ACC112 (cell line): ENCODE measurements around the gene ADGRV1.

ENCODE experiments used
- H2AFZ ChIP-seq: fragments of 200-600 bp; sonication (generic); one replicate; pipeline ENCODE4 v1.6.0; 2017; ENCODE audit warnings: antibody characterized with exemption, low read length; ENCODE audit not compliant: unreplicated experiment
- H3K27ac ChIP-seq: fragments of 200-600 bp; sonication (generic); 2 replicates; pipeline ENCODE4 v1.5.1; 2014; ENCODE audit warnings: low read depth, mild to moderate bottlenecking, antibody characterized with exemption, low read length, moderate library complexity
- H3K27me3 ChIP-seq: fragments of 200-600 bp; sonication (generic); 2 replicates; pipeline ENCODE4 v1.6.1; 2014; ENCODE audit warnings: mild to moderate bottlenecking, antibody characterized with exemption, low read length, moderate library complexity, mixed read lengths; ENCODE audit not compliant: insufficient read depth
- H3K36me3 ChIP-seq: fragments of 200-600 bp; sonication (generic); 2 replicates; pipeline ENCODE4 v1.6.1; 2016; ENCODE audit warnings: mild to moderate bottlenecking, antibody characterized with exemption, low read length, moderate library complexity, mixed read lengths; ENCODE audit not compliant: insufficient read depth
- H3K4me1 ChIP-seq: fragments of 200-600 bp; sonication (generic); one replicate; pipeline ENCODE4 v1.6.1; 2016; ENCODE audit warnings: low read length, mixed read lengths; ENCODE audit not compliant: insufficient read depth, unreplicated experiment, control insufficient read depth
- H3K4me3 ChIP-seq: fragments of 200-600 bp; sonication (generic); 2 replicates; pipeline ENCODE4 v1.5.1; 2014; ENCODE audit warnings: mild to moderate bottlenecking, low read depth, low read length
- H3K79me2 ChIP-seq: fragments of 200-600 bp; sonication (generic); one replicate; pipeline ENCODE4 v1.6.0; 2016; ENCODE audit warnings: low read length; ENCODE audit not compliant: control insufficient read depth, unreplicated experiment, insufficient read depth

The ADGRV1 gene

DNA sequence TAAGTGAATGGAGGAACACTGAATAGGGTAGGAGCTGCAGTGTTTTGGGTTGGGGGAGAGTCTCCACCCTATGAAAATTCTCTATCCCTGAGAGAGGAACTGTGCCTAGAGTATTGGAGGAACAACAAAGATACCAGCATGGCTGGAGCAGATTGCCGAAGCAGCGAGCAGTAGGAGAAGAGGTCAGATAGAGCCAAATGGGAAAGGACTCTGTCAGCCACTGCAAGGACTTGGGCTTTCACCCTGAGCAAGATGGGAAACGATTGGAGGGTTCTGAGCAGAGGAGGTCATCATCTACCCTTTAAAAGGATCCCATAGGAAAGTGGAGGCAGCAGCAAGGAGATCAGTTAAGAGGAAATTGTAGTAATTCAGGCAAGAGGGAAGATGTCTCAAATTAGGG is 24.8 kb upstream of the ADGRV1 start:
- Histone ChIP-seq H3K36me3 (no peaks in the 10 kb centered on the region), H3K79me2 (peaks cover 6% of the 10 kb centered on the region), H3K27me3 (peaks cover 59% of the 10 kb centered on the region), H3K4me3 (no peak overlapping the region), H2AFZ (no peak overlapping the region), H3K4me1 (no peaks in the 10 kb centered on the region), H3K27ac (no peak overlapping the region)

DNA sequence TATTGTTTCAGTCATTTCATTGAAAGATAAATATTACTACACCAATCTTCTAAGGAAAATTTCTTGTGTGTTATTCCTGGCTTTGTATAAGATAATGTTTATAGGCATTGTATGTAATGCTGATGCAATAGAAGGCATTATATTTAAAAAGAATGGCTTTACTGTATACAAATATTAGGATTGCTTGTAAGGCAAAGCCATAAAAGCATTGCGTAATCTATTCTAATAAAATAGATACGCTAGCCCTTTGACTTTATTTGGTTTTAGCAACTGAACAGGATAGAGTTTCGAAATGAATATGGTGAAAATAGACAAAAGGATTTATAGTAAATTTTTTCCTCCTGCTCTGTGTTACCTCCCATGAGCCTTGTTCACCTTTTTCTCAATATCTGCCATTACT is 23.7 kb upstream of the ADGRV1 start:
- Histone ChIP-seq H3K36me3 (no peaks in the 10 kb centered on the region), H3K79me2 (no peaks in the 10 kb centered on the region), H3K4me3 (no peak overlapping the region), H3K4me1 (no peaks in the 10 kb centered on the region), H3K27ac (no peak overlapping the region), H2AFZ (no peak overlapping the region), H3K27me3 (peaks cover 65% of the 10 kb centered on the region)

DNA sequence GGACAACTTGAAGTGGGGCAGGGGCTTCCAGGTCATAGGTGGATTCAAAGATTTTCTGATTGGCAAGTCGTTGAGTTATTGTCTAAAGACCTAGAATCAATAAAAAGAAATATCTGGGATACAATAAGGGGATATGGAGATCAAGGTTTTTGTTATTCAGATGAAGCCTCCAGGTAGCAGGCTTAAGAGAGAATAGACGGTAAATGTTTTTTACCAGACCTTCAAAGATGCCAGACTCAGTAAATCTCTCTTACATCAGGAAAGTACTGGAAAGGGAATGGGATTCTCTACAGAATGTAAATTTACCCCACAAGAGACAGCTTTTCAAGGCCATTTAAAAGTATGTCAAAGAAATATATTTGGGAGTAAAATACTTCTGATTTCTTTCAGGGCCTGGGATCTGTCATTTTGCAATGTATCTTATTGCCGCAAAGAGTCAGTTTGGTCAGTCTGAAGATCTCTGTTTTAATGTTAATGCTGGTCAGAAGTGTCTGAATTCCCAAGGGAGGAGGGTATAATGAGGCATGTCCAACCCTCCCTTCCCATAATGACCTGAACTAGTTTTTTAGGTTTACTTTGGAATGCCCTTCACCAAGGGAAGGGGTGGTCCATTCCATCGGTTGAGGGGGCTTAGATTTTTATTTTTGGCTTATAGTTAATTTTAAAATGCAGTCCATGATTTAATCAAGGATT is 15.6 kb upstream of the ADGRV1 start:
- Histone ChIP-seq H3K36me3 (no peaks in the 10 kb centered on the region), H3K79me2 (no peaks in the 10 kb centered on the region), H3K4me1 (no peaks in the 10 kb centered on the region), H2AFZ (no peak overlapping the region), H3K4me3 (no peak overlapping the region), H3K27me3 (peaks cover 77% of the 10 kb centered on the region), H3K27ac (no peak overlapping the region)

DNA sequence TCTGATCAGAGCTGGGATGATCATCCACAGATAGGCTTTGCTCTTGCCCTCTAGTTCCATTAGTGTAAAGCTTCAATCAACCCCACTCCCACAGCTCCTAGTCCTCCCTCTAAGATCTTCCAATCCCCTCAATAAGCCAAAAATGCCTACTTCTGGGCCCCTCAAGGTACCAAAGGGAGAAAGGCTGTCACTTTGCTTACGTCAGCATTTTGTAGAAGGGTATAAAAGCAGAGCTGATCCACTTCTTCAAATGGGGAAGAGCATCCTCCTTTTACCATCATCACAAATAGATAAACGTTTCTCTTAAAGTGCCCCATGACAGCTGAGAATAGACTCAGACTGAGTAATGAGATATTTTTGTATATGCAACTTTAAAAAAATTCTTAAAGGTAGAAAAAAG is 13.1 kb upstream of the ADGRV1 start:
- Histone ChIP-seq H3K79me2 (no peaks in the 10 kb centered on the region), H3K27me3 (peaks cover 85% of the 10 kb centered on the region), H3K4me1 (no peaks in the 10 kb centered on the region), H3K27ac (no peak overlapping the region), H3K4me3 (no peak overlapping the region), H2AFZ (no peak overlapping the region), H3K36me3 (no peaks in the 10 kb centered on the region)

DNA sequence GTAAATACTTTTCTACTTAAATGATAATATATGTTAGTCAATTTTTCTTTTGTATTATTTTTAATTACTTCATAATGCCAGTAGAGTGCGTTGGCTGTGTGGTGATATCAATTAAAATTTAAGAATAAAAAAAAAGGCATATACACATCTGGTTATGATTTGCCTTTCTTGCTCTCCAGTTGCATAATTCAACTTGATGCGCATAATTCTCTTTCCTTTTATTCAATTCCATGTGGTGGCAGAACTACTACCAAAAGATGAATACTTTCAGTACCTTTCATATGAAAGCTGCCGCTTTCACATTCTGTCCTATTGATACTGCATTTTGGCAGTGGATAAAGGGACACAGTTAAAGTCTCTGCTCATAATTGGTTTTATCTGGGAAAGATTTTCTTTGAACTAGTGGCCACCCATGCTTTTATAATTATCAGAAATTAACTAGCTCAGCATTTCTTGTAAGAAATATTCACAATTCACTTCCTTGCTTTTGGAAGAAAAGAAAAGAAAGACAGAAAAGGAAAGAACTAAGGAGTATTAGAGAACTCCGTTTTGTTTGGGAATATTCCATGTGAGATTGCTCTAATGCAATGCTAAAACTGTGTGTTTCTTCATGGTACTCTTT is 12.3 kb upstream of the ADGRV1 start:
- Histone ChIP-seq H3K27me3 (peaks cover 83% of the 10 kb centered on the region), H3K4me3 (no peak overlapping the region), H3K36me3 (no peaks in the 10 kb centered on the region), H3K4me1 (no peaks in the 10 kb centered on the region), H2AFZ (no peak overlapping the region), H3K79me2 (no peaks in the 10 kb centered on the region), H3K27ac (no peak overlapping the region)

DNA sequence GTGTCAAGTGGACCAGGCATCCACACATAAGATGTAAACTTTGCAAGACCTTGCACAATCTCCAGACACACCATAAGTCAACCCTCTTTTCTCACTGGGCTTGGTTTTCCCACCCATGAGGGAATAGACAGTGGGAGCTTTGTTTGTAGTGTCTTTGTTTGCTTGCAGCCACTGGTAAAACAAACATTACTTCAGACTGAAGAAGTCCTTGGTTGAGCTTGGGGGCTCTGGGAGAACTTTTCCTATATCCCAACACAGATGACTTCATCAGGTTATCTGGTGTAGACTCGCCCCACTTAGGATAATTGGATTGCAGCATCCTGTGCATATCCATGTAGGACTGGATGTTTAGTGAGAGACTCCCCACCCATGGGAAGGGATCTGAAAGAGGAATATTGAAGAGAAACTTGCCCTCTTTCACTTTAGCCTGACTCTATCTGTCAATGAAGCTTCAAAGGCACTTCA is 11.5 kb upstream of the ADGRV1 start:
- Histone ChIP-seq H2AFZ (no peak overlapping the region), H3K27me3 (peaks cover 84% of the 10 kb centered on the region), H3K79me2 (no peaks in the 10 kb centered on the region), H3K4me3 (no peak overlapping the region), H3K4me1 (no peaks in the 10 kb centered on the region), H3K27ac (no peak overlapping the region), H3K36me3 (no peaks in the 10 kb centered on the region)

DNA sequence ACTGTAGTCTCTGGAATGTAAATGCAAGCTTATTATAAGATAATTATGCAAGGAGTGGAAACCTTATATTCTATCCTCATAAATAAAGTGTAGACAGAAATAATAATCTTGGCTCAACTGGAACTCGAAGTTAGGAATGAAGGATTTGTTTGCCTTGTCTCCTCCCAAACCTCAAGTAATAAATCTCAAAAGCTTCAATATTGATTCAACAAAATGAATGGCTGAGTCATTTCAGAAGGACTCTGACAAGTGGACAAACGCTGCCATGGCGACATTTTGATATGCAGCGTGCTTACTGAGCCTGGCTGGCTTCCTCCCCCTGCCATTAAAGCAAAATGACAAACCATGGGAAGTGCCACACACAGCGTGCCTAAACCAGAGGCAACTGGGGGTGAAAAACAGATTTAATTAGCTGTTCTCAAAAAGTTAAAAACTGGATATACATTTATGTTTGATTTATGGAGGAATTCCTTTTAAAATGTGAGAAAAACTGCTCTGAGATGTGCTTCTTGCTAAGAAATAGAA is 10.5 kb upstream of the ADGRV1 start:
- no peaks in the 10 kb centered on the region for H3K79me2 ChIP-seq
- H3K36me3 ChIP-seq: no peaks in the 10 kb centered on the region
- H2AFZ ChIP-seq: no peak overlapping the region
- no peak overlapping the region for H3K27ac ChIP-seq
- H3K4me3 ChIP-seq: no peak overlapping the region
- H3K4me1 ChIP-seq: no peaks in the 10 kb centered on the region
- peaks cover 87% of the 10 kb centered on the region for H3K27me3 ChIP-seq

DNA sequence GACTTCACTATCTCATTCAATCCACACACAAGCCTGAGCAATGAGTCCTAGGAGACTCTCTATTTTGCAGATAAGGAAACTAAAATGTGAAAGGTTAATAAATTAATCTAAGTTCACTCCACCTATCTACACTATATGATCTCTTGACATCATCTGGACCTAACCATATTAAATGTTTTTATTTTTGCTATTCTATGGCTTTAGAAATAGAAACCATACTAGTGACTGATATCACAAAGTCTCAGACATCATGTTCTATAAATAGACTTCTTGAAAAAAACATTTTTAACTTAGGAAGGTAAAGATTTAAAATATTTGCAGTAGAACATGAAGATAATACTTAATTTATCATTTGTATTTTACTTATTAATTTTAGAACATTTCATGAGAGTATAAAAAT is 9.4 kb upstream of the ADGRV1 start:
- peaks cover 88% of the 10 kb centered on the region for H3K27me3 ChIP-seq

DNA sequence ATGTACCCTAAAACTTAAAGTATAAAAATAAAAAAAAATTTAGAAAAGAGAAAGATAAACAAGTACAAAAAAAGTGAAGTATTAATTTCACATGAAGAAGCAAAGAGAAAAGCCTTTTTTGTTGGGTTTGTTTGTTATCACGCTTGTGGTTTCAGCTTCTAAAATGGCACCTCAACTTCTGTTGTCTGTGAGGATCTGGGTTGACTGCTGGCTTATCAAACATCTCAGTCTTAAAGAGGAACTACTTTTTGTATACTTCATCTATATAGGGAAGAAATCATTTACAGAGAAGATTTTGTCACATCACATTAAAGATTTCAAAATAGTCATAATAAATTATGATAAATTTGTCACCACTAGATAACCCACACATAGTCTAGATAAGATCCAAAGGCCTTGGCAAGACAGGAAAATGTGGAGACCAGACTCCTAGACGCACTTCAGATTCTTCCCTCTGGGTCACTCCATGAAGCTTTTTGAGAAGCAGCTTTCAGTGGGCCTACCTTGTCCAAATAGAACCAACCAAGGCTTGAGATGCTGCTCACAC is 8.8 kb upstream of the ADGRV1 start:
- H3K27ac ChIP-seq: no peak overlapping the region
- H3K4me1 ChIP-seq: no peaks in the 10 kb centered on the region
- peaks cover 88% of the 10 kb centered on the region for H3K27me3 ChIP-seq
- no peaks in the 10 kb centered on the region for H3K79me2 ChIP-seq
- H3K36me3 ChIP-seq: no peaks in the 10 kb centered on the region
- H3K4me3 ChIP-seq: no peak overlapping the region
- H2AFZ ChIP-seq: no peak overlapping the region

More for the DNA sequence above, 9.4 kb upstream of the ADGRV1 start:
- H3K27ac ChIP-seq: no peak overlapping the region
- H3K79me2 ChIP-seq: no peaks in the 10 kb centered on the region
- H3K4me3 ChIP-seq: no peak overlapping the region
- no peaks in the 10 kb centered on the region for H3K4me1 ChIP-seq
- H2AFZ ChIP-seq: no peak overlapping the region
- no peaks in the 10 kb centered on the region for H3K36me3 ChIP-seq

DNA sequence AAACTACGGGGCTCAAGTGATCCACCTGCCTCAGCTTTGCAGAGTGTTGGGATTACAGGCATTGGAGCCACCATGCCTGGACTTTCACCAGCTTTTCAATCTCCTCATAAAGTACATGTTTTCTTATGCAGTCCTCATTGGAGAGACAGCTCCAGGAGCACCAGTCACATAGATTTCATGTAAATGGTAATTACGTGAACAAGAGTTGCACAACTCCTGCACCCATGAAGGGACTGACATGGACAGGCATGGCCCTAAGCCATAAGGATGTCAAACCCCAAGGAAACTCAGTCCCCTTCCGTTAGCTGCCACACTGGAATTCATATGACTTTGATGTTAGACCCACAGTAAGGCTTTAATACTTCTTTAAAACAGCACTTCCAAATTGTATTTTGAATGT is 7.6 kb upstream of the ADGRV1 start:
- H3K79me2 ChIP-seq: no peaks in the 10 kb centered on the region
- H3K36me3 ChIP-seq: no peaks in the 10 kb centered on the region
- no peak overlapping the region for H2AFZ ChIP-seq
- H3K27ac ChIP-seq: no peak overlapping the region
- no peak overlapping the region for H3K4me3 ChIP-seq
- H3K27me3 ChIP-seq: peaks cover 90% of the 10 kb centered on the region
- no peaks in the 10 kb centered on the region for H3K4me1 ChIP-seq

DNA sequence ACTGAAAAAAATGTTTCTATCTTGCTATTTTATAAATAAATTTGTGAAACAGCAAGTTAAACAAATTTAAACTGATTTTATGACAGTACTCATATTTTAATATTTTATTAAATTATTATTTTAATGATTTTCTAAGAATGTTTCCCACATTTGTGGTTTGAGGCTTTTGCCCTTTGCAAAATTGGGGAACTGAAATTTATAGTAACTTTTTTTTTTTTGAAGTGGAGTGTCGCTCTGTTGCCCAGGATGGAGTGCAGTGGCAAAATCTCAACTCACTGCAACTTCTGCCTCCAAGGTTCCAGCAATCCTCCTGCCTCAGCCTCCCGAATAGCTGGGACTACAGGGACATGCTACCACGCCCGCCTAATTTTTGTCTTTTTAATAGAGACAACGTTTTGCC is 7.2 kb upstream of the ADGRV1 start:
- H3K36me3 ChIP-seq: no peaks in the 10 kb centered on the region
- no peaks in the 10 kb centered on the region for H3K4me1 ChIP-seq
- no peak overlapping the region for H2AFZ ChIP-seq
- H3K4me3 ChIP-seq: no peak overlapping the region
- H3K79me2 ChIP-seq: no peaks in the 10 kb centered on the region
- H3K27me3 ChIP-seq: peaks cover 91% of the 10 kb centered on the region
- no peak overlapping the region for H3K27ac ChIP-seq
